ENCODE results near the gene SLIT2.

The SLIT2 gene

DNA sequence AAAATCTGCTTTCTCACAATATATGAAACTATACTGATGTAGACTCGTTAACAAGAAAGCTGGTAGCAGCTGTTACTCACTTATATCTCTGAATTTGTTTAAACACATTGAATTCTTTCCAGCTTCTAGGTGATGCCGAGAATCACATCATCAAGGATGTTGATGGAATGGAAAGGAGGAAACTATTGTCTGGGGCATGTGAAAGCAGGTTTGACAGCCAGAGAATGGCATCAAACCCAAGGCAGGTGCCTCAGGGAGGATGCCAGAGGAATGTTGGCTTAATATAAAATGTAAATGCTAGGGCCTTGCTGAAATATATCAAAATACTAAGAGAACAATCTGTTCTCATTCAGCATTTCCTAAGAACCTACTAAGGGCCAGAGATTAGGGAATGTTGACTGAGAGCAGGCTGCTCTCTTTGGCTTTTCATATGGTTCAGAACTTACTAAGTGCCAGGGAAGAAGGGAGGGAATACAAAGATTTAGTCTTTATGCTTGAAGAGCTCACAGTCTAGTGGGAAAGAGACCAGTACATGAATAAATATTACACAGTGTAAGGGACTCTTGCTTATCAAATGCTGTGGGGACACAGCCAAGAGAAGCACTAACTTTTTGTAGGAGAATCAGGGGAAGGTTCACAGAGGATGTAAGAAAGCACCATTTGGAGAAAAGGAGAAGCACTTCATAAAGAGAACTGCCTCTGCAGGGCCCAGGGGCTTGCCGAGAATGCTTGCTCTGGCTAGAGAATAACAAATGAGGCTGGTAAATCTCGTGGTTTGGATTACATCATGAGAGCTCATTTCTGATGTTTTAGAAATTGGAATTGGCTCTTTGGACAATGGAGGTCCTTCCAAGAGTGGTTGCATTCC is 14.7 kb downstream of the SLIT2 start:
- no peak for DNase-seq

DNA sequence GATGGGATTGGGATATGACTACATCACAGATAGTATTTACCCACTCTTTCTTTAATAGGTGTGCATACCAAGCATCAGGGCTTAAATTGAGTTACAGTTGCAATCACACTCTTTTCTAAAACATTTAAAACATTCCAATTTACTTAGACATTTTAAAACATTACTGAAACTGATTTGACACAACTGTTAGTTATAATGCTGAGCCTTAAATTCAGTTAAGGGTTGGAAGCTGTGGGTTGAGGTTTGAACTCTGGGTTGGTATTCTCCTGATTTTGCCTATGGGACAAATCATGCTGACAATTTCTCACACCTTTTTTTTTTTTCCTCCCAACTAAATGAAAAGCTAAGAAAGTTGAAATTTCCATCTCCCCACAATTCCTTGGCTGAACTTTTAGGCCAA is 16.3 kb downstream of the SLIT2 start:
- no peak for DNase-seq

DNA sequence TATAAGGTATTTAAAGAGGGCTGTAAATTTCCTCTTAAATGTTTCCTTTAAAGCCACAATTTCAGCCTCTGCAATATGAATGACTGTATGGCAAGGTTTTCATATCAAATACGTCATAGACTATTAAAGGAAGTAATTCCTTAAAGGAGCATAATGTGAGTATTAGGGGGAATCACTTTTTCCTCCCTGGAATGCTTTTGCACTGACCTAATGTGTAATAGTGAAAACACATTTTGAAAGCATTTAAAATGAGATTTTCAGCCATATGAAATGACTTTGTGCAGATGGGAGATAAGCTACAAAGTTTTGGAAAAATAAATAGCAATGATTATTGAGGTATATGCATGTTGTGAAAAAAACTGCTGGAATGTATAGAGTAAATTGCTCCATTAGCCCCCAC is 17.6 kb downstream of the SLIT2 start:
- DNase-seq: no peak

DNA sequence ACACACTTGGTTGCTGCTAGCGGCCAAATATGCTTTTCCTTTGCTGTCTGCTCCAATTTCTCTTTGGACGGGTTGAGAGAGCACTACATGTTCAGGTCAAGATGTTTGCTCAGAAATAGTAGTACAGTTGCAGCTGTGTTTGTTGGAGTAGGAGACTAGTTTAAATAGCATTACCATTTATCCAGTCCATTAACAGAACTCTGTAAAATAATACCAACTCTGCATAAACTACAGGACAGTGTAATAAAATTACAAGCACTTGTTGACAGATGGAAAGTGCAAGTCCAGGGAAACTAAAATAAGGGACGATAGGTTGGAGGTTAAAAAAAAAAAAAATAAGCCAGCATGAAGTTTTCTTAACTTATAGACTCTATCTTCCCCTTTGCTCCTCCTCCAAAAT is 20.2 kb downstream of the SLIT2 start:
- DNase-seq: peak; percentile 82

DNA sequence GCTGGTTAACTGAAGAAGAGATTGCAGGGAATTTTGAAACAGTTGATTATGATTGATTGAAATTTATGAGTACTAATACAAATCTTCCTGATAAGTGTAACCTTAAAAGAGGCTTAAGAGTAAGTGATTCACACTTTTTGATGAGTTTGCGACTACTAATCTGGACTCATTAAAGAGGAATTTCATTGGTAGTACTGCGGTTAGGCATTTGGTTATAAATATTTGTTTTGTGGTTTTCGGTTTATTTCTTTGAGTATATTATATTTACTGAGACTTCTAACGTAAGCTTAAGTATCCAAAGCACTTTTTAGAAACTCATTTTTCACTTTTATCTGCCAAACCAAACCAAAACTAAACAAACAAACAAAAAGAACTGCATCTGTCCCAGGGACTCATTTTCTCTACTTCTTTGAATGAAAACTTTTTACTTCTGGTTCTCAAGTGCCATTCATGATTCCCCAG is 20.7 kb downstream of the SLIT2 start:
- DNase-seq: no peak

DNA sequence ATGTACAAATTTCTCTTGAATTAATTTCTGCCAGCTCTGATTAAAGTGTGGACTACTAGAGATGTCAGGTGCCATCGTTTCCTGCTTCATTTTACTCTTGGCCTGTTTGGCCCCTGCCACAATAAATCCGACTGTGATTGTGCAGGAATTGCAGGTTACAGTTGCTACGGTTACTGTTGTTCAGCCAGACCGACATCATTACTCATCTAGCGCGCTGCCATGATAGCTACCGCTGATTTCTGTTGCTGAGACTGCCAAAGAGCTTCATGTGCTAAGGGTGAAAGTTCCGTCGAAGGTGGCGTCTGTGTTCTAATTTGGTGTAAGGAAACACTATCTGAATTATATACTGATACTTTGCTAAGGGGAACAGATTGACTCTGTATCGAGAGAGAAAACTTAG is 22.1 kb downstream of the SLIT2 start:
- no peak for DNase-seq

DNA sequence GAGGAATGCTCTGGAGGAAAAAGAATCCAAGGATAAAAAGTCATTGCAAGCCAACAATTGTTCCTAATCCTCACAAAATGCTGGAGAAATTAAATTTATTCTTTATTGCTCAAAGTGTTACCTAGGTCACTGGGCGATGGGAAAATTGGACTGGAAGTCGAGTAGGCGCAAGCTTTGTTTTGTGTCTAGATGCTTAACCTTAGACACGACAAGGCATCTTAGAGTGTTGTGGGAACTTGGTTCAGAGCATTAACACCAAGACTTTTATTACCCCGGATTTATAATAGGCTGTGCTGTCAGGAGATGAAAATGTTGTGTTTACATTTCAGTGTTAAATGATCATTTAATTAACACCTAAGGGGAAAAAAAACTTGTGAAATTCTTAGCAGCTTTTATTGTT is 25.1 kb downstream of the SLIT2 start:
- no peak for DNase-seq

DNA sequence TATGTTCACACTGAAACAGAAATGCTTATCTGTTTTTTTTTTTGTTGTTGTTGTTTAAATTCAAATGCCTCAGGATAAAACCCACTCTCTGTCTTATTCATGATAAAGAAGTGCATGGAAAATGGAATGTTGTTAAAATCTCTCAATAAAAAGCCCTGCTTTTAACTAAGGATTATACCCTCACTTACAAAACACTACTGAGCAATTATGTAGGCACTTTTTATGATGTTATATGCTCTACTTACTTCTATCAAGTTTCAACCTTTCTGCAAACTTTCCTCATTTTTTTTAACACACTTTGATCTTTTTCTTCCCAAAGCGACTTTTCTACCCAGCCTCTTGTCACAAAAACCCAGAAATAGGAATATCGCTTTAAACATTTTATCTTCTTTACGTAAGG is 26.5 kb downstream of the SLIT2 start:
- DNase-seq: no peak

DNA sequence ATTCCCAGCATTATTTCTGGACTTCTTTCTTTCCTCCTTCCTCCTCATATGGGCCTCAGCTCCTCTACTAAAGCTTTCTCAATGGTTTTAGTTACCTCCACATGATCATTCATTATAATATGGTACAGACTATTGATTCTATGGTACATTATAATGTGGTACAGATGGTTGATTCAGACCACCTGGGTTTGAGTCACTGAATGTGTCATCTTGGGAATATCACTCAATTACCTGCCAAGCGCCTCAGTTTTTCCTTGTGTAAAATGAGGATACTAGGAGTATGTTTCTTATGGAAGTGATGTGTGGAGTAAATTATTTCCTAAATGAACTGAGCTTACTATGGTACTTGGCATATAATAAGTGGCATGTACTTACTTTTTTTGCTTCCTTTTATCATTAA is 27.7 kb downstream of the SLIT2 start:
- DNase-seq: no peak

DNA sequence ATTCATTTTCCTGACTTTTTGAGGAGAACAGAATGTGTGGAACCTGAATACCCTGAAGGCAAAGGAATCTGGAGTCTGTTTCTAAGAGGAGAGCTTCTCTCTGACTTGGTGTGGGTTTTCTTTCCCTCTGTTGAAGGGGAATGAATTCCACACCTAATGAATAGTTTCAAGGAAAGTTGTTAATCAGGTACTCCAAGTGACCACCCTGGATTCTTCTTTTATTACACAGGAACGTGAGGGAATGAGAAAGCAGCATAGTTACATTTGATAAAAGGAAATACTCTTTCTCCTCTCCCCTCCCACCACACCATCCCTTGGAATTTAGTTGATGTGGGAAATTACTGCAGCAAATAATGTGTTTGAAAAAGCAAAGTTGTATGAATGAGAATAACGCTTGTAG is 29.7 kb downstream of the SLIT2 start:
- no peak for DNase-seq

DNA sequence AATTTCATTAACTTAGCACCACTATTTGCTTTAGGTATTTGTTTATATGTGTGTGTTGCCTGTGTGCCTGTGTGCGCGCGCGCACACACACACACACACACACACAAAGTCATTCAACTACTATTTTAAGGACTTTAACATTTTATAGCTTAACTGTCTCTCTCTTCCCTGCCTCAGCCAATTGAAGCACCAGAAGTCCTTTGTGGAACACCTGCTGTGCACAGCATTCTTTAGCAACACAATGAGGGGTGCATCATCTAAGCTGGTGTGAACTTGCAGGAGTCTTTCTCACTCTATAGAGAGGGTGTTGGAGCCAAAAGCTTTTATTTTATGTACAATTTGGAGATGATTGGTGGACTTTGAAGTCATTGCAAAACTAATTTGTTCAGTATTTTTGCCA is 31.3 kb downstream of the SLIT2 start:
- DNase-seq: no peak

DNA sequence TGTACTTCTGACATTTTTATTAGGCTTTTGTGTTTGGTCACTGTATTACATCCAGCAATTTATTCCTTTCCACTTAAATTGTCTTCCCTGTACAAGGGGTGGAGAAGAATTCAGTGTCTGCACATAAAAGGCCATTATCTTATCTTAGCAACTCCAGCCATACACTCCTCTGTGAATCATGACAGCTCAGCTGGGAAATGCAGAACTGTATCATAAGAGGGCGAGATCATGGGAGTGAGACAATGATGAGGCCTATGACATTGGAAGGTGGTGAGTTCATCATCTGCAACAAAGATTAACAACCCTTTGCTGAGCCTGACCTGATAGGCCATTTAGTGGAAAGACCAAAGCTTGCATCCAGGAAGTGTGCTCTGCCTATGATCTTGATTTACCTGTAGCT is 33.3 kb downstream of the SLIT2 start:
- DNase-seq: no peak

DNA sequence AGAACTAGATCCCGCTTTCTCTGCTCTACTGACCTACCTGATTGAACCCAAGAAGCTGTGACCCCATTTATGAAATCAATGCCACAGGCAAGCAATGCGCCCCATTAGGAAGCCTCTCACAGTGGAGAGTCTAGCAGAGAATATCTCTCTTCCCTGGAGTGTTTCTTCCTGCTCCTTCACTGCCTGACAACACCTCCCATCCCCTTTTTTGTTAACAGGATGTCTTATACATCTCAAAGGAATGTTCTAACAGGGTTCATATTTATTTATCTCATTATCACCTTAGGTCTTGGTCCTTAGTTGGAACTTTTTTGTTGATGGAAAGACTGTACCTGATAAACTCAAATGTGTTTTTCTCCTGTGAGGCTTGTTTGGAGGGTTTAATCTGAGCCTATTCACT is 35.5 kb downstream of the SLIT2 start:
- no peak for DNase-seq

DNA sequence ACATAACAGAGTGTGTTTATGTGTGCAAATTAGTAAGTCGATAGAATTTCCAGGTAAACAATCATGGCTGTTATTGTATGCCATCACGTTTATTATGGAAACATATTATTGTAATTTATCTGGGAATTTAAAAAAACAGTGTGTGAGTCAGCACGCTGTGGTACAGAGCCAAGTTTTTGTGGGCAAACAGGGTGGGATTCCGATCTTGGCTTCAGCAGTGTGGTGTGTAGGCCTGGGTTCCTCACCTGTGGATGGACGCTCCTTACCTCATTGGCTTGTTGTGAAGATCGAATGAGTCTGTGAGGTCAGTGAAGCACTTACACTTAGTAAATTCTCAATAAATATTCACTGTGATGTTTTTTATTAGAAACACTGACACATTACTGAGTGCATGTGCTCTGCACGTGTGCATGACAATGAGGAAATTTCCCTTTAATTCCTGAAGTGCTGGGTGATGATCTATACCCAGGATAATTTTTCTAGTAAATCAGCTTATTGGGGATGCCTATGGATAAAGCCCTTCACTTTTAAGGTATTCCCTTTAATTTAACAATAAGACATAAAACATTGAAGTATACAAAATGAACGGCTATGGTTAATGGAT is 36.4 kb downstream of the SLIT2 start:
- DNase-seq: no peak

DNA sequence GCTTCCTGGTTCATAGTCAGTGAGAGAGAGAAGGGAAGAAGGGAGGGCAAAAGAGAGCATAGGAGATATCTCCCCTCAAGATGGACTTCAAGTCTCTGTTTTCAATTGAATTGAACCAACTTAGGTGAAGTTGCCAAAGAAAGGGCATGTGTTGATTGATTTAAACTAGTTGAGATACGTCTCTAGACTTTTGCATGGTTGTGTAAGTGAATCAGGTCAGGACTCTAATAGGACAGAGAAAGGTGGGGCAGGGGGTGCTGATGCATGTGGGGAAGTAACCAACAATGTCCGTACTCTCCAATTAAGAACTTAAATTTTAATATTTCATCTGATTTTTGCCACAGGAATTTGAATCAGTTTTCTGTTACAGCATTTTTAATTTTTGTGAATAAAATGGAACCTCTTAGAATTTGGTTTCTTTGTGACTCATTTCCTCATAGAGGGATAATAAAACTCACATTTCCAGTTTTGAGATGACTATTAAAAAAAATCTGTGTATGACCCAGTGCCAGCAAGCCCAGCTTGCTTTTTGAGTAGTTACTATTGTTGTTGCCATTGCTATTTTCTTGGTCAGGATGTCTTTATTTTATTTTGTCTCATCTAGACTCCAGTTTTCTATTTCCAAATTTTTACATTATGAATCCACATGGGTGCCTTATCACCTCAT is 37.3 kb downstream of the SLIT2 start:
- DNase-seq: no peak

DNA sequence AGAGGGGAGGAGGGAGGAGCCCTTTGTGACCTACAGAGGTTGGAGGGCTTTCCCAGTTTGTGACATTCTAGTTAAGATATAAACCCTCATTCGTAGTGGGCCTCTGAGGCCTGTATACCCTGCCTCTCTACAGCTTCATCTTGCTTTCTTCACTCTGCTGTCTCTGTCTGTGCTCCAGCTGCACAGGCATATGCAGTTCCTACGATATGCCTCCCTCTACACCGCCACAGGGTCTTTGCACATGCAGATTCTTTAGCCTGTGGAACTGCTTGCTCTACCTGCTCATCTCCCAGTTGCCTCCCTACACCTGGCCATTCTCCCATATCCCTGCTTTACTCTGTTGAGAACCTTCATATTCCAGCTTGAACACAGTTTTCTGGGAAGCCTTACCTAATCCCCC is 38.1 kb downstream of the SLIT2 start:
- DNase-seq: no peak

DNA sequence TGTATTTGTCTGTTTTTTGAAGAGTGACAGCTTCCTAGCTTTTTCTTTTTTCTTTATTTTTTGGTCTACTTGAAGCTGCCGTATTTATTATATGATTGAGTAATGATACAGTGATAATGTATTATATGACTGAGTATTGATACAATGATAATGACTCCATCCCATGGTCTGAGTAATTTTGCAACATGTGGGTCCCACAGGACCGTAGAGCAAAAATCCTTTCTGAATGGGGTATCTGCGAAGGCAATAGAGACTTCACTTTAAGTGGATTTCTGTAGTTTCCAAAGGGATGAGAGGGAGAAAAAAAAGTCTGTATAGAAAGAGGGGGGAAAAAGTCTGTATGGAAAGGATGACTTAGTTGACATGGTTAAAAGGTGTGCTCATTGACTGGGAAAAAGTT is 41.0 kb downstream of the SLIT2 start:
- DNase-seq: no peak

DNA sequence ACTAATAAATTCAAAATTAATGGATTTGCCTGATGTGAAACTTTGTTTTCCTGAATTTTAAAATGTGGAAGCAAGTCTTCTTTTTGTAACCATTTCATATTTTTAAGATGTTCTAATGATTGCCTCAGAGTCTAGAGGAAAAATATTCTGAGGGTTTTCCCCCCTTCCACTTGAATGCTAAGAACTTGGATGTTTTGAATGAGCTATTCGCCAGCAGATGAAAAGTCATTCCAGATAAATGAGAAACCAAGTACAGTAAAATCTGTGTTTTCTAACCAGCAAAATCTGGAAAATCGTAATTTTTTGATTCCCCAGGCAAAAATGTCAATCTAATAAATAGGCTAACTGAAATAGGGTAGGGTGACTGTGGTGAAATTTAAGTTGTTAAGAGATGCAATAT is 45.6 kb downstream of the SLIT2 start:
- no peak for DNase-seq

DNA sequence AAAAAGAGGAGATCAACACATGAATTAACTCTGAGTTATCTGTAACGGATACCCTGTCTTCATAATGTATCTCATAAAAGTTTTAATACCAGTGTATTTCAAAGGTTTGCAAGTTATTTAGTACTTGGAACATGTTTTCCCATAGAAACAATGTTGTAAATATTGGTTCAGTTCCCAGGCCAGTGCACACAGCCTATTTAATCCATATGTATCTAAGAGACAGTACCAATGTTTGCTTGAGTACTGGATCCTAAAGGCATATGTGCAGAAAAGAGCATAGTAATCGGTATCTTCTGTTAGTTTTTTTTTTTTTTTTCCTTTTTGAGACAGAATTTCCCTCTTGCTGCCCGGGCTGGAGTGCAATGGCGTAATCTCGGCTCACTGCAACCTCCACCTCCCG is 46.1 kb downstream of the SLIT2 start:
- DNase-seq: no peak

DNA sequence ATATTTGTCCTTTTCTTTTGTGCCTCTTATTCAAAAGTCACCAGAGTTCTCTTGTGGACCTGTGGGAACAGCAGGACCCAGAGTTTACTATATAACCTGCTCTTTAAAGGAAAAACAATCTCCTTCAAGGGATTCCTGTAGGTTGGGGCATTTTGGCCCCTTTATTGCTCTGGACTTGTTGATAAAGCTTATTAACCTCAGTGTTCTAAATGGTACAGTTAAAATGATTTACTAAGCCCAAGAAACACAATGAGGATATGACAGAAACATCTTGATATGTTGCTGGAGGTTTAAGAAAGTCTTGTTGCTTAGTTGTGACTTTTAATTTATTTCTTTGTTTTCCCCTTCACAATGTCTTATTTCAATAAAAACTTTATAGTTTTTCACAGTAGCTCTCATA is 46.8 kb downstream of the SLIT2 start:
- DNase-seq: no peak

DNA sequence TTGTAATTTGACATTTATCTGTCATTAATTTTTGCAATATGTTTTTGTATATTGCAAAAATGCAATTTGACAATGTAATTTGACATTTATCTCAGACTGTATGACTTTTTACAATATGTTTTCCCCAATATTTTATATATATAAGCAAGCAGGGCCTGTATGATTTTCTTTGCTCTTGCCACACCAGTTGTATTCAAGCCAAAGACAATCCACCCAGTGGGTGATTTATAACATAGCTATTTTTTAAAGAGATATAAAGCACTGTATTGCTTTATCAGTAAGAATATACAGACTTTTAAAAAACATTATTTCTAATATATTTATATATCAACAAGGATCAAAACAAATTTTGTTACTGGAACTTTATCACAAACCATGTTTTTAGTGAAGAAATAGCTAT is 47.3 kb downstream of the SLIT2 start:
- DNase-seq: no peak

DNA sequence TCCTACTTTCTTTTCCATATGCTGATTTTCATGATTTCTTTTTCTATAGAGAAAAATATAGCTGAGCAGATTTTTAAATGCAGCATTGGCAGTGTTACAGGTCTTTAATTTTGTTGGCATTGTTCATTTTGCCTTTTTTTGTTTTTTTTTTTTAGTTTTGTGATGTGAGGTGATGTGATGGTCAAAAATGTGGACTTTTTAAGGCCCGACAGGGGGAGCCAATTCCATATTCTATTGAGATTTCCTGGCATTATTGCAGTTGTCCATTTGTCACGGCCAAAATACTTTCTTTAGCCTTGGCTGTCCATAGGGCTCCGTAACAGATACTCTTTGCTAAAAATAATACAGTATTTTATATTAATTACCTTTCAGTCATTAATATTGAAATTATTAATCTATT is 47.8 kb downstream of the SLIT2 start:
- no peak for DNase-seq

DNA sequence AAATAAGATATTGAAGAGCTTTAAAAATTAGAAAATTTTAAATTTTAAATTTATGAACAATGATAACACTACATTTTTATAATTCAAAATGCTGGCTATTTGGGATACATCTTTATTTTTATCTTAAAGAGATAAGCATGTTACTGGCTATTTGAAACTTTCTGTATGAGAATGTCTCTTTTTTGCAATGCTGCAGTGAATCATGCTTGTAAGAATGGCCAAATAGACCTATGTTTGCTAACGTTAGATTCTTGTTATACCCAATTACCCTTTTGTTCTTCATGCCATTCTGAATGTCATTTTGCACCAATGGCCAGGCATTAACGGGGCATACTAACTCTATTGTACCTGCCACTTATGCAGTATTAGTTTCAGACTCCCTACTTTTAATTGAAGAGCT is 49.5 kb downstream of the SLIT2 start:
- no peak for DNase-seq
